Body of pancreas (tissue), 4 donors: Measurements from ENCODE around the gene CNOT6. TPM values are rescaled to one million over a fixed set of nuclear protein-coding genes. Genes with fewer than 3 reads are reported as not detected.

Experiments
- ATAC-seq: fragments of 150-250 bp; one replicate; pipeline ENCODE4 v1.9.1; 2016
- DNase-seq, 4 donors: peaks; one replicate each; pipeline ENCODE4 v3.0.0-alpha.2; 2019
- H3K27ac ChIP-seq, 4 donors: fragments of 200-600 bp; sonication (generic); 1 replicate in 3 of 4; 2 replicates in 1 of 4; pipeline versions ENCODE4 v1.5.1 to v1.6.1; 2016 to 2019; ENCODE audit warnings: mild to moderate bottlenecking in 1 of 4, mixed read lengths in 1 of 4, moderate library complexity in 1 of 4
- H3K27me3 ChIP-seq, 2 donors: fragments of 200-600 bp; sonication (generic); one replicate each; pipeline ENCODE4 v1.6.0; 2016; ENCODE audit warnings: mild to moderate bottlenecking in 1 of 2
- H3K36me3 ChIP-seq, 2 donors: fragments of 200-600 bp; sonication (generic); replicated peaks in 1 of 2; 2 replicates each; pipeline ENCODE4 v1.5.1; 2016; ENCODE audit warnings: low read depth in 2 of 2; ENCODE audit not compliant: insufficient read depth in 1 of 2
- H3K4me1 ChIP-seq: fragments of 200-600 bp; sonication (generic); one replicate; pipeline ENCODE4 v1.6.0; 2016
- H3K4me3 ChIP-seq, 2 donors: fragments of 200-600 bp; sonication (generic); 1 replicate in 1 of 2; 2 replicates in 1 of 2; pipeline ENCODE4 v1.5.1; 2016 to 2019
- H3K9me3 ChIP-seq, 3 donors: fragments of 200-600 bp; sonication (generic); 1 replicate in 2 of 3; 2 replicates in 1 of 3; pipeline ENCODE4 v1.5.1; 2016
- CTCF ChIP-seq, 7 experiments: fragments of 450-650 bp in 4 of 7; fragments of 200-600 bp in 3 of 7; sonication (generic) in 3 of 7; IDR thresholded peaks; one replicate each; pipeline ENCODE4 v1.5.1; 2016 to 2019; ENCODE audit warnings: antibody characterized with exemption in 7 of 7
- POLR2A ChIP-seq, 3 donors: fragments of 450-650 bp; IDR thresholded peaks; one replicate each; pipeline ENCODE4 v1.6.1; 2016; ENCODE audit warnings: antibody characterized with exemption in 3 of 3, mild to moderate bottlenecking in 2 of 3
- WGBS, 2 donors: methylation state at CpG; one replicate each; pipeline ENCODE4 v1.1.5; 2017; 5-methylcytosine and 5-hydroxymethylcytosine counted together
- intact Hi-C: fragments of 100-400 bp; cut with DNase I; formaldehyde crosslinking; loops from one replicate; pipeline ENCODE4 v1.15.1; 2023
- total RNA-seq, 2 donors: library from RNA; depleted of rRNA; stranded (reverse); fragments of >200 nt; gene quantifications; one replicate each; pipeline ENCODE4 v1.1.0, GENCODE V29; 2016

CNOT6 gene
- total RNA-seq, 2 donors from 2014 or later, result 4.0 to 7.5 TPM

- no peaks in the 10 kb centered on the region for H3K36me3 ChIP-seq
- H3K27ac ChIP-seq, result peak overlapping the region in 3 of 4 donors; percentile 15 to 60 (median 26)
- peaks cover 8% of the 10 kb centered on the region for H3K4me1 ChIP-seq
- ATAC-seq, result peak; percentile 30
- H3K9me3 ChIP-seq, result no peaks in the 10 kb centered on the region
- no peaks in the 10 kb centered on the region for H3K27me3 ChIP-seq
- no peak overlapping the region for H3K4me3 ChIP-seq
- TF ChIP-seq CTCF (IDR thresholded peaks at IDR 0.05), result no peak
- TF ChIP-seq POLR2A (IDR thresholded peaks at IDR 0.05), result no peak
- intact Hi-C loops, result no loop called here
- 24 to 28% methylated on average over 7 of the region's 7 CpGs for WGBS, 2 donors
- no peak for DNase-seq
Observed at GRCh38 chr5:180484813-180485212, 9.4 kb upstream of the CNOT6 start.

GRCh38 chr5:180486636-180487149 is 7.5 kb upstream of the CNOT6 start:
- intact Hi-C loops, result no loop called here
- DNase-seq (no peak), ATAC-seq (no peak)
- H3K4me3 ChIP-seq, result no peak overlapping the region
- no peaks in the 10 kb centered on the region for H3K36me3 ChIP-seq
- TF ChIP-seq POLR2A (IDR thresholded peaks at IDR 0.05), result no peak
- no peak for TF ChIP-seq CTCF (IDR thresholded peaks at IDR 0.05)
- H3K27me3 ChIP-seq, result no peaks in the 10 kb centered on the region
- peaks cover 8% of the 10 kb centered on the region for H3K4me1 ChIP-seq
- H3K27ac ChIP-seq, result no peak overlapping the region
- WGBS, 2 donors, result 92 to 98% methylated on average over 8 to 9 of the region's 9 CpGs
- no peaks in the 10 kb centered on the region for H3K9me3 ChIP-seq

GRCh38 chr5:180487556-180487955 is 6.6 kb upstream of the CNOT6 start:
- ATAC-seq (no peak), DNase-seq (no peak)
- Histone ChIP-seq H3K9me3 (no peaks in the 10 kb centered on the region), H3K36me3 (no peaks in the 10 kb centered on the region), H3K4me3 (no peak overlapping the region), H3K27ac (no peak overlapping the region), H3K27me3 (no peaks in the 10 kb centered on the region), H3K4me1 (peaks cover 8% of the 10 kb centered on the region)
- WGBS, 2 donors, result 95% methylated on average over 5 of the region's 5 CpGs
- TF ChIP-seq POLR2A (IDR thresholded peaks at IDR 0.05) (no peak), CTCF (IDR thresholded peaks at IDR 0.05) (no peak)
- intact Hi-C loops, result no loop called here

GRCh38 chr5:180491496-180491895 is 2.7 kb upstream of the CNOT6 start:
- Histone ChIP-seq H3K4me3 (no peak overlapping the region), H3K9me3 (no peaks in the 10 kb centered on the region), H3K27me3 (no peaks in the 10 kb centered on the region), H3K4me1 (peaks cover 23% of the 10 kb centered on the region), H3K27ac (no peak overlapping the region), H3K36me3 (no peaks in the 10 kb centered on the region)
- ATAC-seq (no peak), DNase-seq (no peak)
- TF ChIP-seq POLR2A (IDR thresholded peaks at IDR 0.05), result no peak
- no peak for TF ChIP-seq CTCF (IDR thresholded peaks at IDR 0.05)
- intact Hi-C loops, result no loop called here
- 83 to 84% methylated on average over 7 of the region's 7 CpGs for WGBS, 2 donors

- DNase-seq (no peak), ATAC-seq (no peak)
- intact Hi-C loops, result no loop called here
- 93 to 95% methylated on average over 7 to 11 of the region's 11 CpGs for WGBS, 2 donors
- no peak for TF ChIP-seq POLR2A (IDR thresholded peaks at IDR 0.05)
- no peak for TF ChIP-seq CTCF (IDR thresholded peaks at IDR 0.05)
- Histone ChIP-seq H3K9me3 (no peaks in the 10 kb centered on the region), H3K4me1 (peaks cover 23% of the 10 kb centered on the region), H3K27me3 (no peaks in the 10 kb centered on the region), H3K4me3 (no peak overlapping the region), H3K36me3 (no peaks in the 10 kb centered on the region), H3K27ac (no peak overlapping the region)
Observed at GRCh38 chr5:180492226-180492903, 1.8 kb upstream of the CNOT6 start.
